Trophoblast cell (in vitro differentiated cells and primary cell): Measurements from ENCODE around the gene SPATA2L.

Source experiments
- DNase-seq, 2 donors: peaks; one replicate each; pipeline ENCODE4 v3.0.0-alpha.2; 2016
- H2AFZ ChIP-seq: 2 replicates; pipeline ENCODE4 v1.6.1; 2013; ENCODE audit warnings: low read length, moderate library complexity, mild to moderate bottlenecking; ENCODE audit not compliant: insufficient read depth, poor library complexity
- H2AK5ac ChIP-seq: 2 replicates; pipeline ENCODE4 v1.6.1; 2013; ENCODE audit warnings: mild to moderate bottlenecking, low read length
- H2BK120ac ChIP-seq: 2 replicates; pipeline ENCODE4 v1.6.1; 2013; ENCODE audit warnings: low read length, mild to moderate bottlenecking, moderate library complexity; ENCODE audit not compliant: insufficient read depth, poor library complexity
- H2BK12ac ChIP-seq: 2 replicates; pipeline ENCODE4 v1.6.1; 2013; ENCODE audit warnings: mild to moderate bottlenecking, low read length, moderate library complexity
- H2BK5ac ChIP-seq: 2 replicates; pipeline ENCODE4 v1.6.1; 2013; ENCODE audit warnings: low read length, low read depth, moderate library complexity, mild to moderate bottlenecking; ENCODE audit not compliant: poor library complexity
- H3K14ac ChIP-seq: 2 replicates; pipeline ENCODE4 v1.6.1; 2013; ENCODE audit warnings: mild to moderate bottlenecking, low read length
- H3K18ac ChIP-seq: 2 replicates; pipeline ENCODE4 v1.6.1; 2013; ENCODE audit warnings: mild to moderate bottlenecking, low read length
- H3K23ac ChIP-seq: 2 replicates; pipeline ENCODE4 v1.6.1; 2013; ENCODE audit warnings: low read length
- H3K27ac ChIP-seq: 2 replicates; pipeline ENCODE4 v1.5.1; 2013; ENCODE audit warnings: low read depth, mild to moderate bottlenecking, inconsistent platforms, low read length, moderate library complexity
- H3K27me3 ChIP-seq: 2 replicates; pipeline ENCODE4 v1.6.1; 2013; ENCODE audit warnings: inconsistent platforms, mild to moderate bottlenecking, low read length, moderate library complexity; ENCODE audit not compliant: insufficient read depth
- H3K36me3 ChIP-seq, 2 experiments: 1 replicate in 1 of 2; 2 replicates in 1 of 2; pipeline ENCODE4 v1.6.1; 2013; ENCODE audit warnings: low read length in 2 of 2, mild to moderate bottlenecking in 2 of 2, moderate library complexity in 1 of 2; ENCODE audit not compliant: insufficient read depth in 2 of 2, control insufficient read depth in 1 of 2
- H3K4ac ChIP-seq: 2 replicates; pipeline ENCODE4 v1.6.1; 2013; ENCODE audit warnings: low read depth, mild to moderate bottlenecking, low read length, moderate library complexity
- H3K4me1 ChIP-seq, 2 experiments: 1 replicate in 1 of 2; 2 replicates in 1 of 2; pipeline ENCODE4 v1.6.1; 2013; ENCODE audit warnings: low read length in 2 of 2, mild to moderate bottlenecking in 2 of 2, moderate library complexity in 1 of 2; ENCODE audit not compliant: insufficient read depth in 2 of 2, control insufficient read depth in 1 of 2
- H3K4me2 ChIP-seq: 2 replicates; pipeline ENCODE4 v1.6.1; 2013; ENCODE audit warnings: inconsistent platforms, mild to moderate bottlenecking, low read length, moderate library complexity
- H3K4me3 ChIP-seq: 2 replicates; pipeline ENCODE4 v1.5.1; 2013; ENCODE audit warnings: mild to moderate bottlenecking, low read depth, low read length, inconsistent platforms
- H3K79me1 ChIP-seq: one replicate; pipeline ENCODE4 v1.6.1; 2013; ENCODE audit warnings: low read length
- H3K79me2 ChIP-seq: 2 replicates; pipeline ENCODE4 v1.6.1; 2013; ENCODE audit warnings: low read length, mild to moderate bottlenecking; ENCODE audit not compliant: control insufficient read depth, insufficient read depth, poor library complexity
- H3K9ac ChIP-seq: 2 replicates; pipeline ENCODE4 v1.6.1; 2013; ENCODE audit warnings: mild to moderate bottlenecking, low read length
- H3K9me3 ChIP-seq: 2 replicates; pipeline ENCODE4 v1.6.1; 2013; ENCODE audit warnings: low read depth, mild to moderate bottlenecking, control low read depth, inconsistent platforms, low read length; ENCODE audit not compliant: insufficient read depth
- H4K12ac ChIP-seq: 2 replicates; pipeline ENCODE4 v1.6.1; 2013; ENCODE audit warnings: low read depth, mild to moderate bottlenecking, low read length, moderate library complexity
- H4K8ac ChIP-seq: 2 replicates; pipeline ENCODE4 v1.6.1; 2013; ENCODE audit warnings: low read depth, mild to moderate bottlenecking, low read length, moderate library complexity
- H4K91ac ChIP-seq: one replicate; pipeline ENCODE4 v1.6.1; 2013; ENCODE audit warnings: low read depth, mild to moderate bottlenecking, low read length, moderate library complexity
- WGBS: extraction: QIAGEN DNeasy Blood & Tissue Kit; methylation state at CpG from one replicate; pipeline ENCODE4 v1.1.7; 2013; ENCODE audit warnings: missing lambda C conversion rate; ENCODE audit not compliant: insufficient read length, insufficient coverage; ENCODE audit errors: extremely low coverage; 5-methylcytosine and 5-hydroxymethylcytosine counted together

The SPATA2L gene

GRCh38 chr16:89746043-89746442 is 44.5 kb upstream of the SPATA2L start:
- Histone ChIP-seq H2BK120ac (no peak overlapping the region), H3K4me1 (no peaks in the 10 kb centered on the region), H3K27me3 (no peaks in the 10 kb centered on the region), H3K4me3 (no peak overlapping the region), H4K91ac (no peak overlapping the region), H3K23ac (no peak overlapping the region), H3K36me3 (peaks cover 73 to 75% of the 10 kb centered on the region in 2 experiments), H2AFZ (no peak overlapping the region), H3K18ac (no peak overlapping the region), H2BK12ac (no peak overlapping the region), H3K27ac (no peak overlapping the region), H3K9me3 (no peaks in the 10 kb centered on the region), H3K79me1 (no peaks in the 10 kb centered on the region), H2AK5ac (no peak overlapping the region), H4K8ac (no peak overlapping the region), H3K9ac (no peak overlapping the region), H2BK5ac (no peak overlapping the region), H4K12ac (no peak overlapping the region), H3K14ac (no peak overlapping the region), H3K79me2 (no peaks in the 10 kb centered on the region), H3K4ac (no peak overlapping the region), H3K4me2 (no peak overlapping the region)
- DNase-seq: no peak
- no CpG with 5 or more reads among the region's 15 CpGs for WGBS

GRCh38 chr16:89744813-89745212 is 43.3 kb upstream of the SPATA2L start:
- Histone ChIP-seq H3K4ac (no peak overlapping the region), H3K9me3 (no peaks in the 10 kb centered on the region), H3K27me3 (no peaks in the 10 kb centered on the region), H3K4me3 (no peak overlapping the region), H3K14ac (no peak overlapping the region), H4K8ac (no peak overlapping the region), H3K79me2 (no peaks in the 10 kb centered on the region), H2AK5ac (no peak overlapping the region), H2BK5ac (no peak overlapping the region), H3K18ac (no peak overlapping the region), H2BK120ac (no peak overlapping the region), H2BK12ac (no peak overlapping the region), H2AFZ (no peak overlapping the region), H3K4me2 (no peak overlapping the region), H3K27ac (no peak overlapping the region), H3K9ac (no peak overlapping the region), H3K36me3 (peaks cover 76 to 77% of the 10 kb centered on the region in 2 experiments), H4K12ac (no peak overlapping the region), H3K23ac (no peak overlapping the region), H3K79me1 (no peaks in the 10 kb centered on the region), H3K4me1 (no peaks in the 10 kb centered on the region), H4K91ac (no peak overlapping the region)
- no CpG with 5 or more reads among the region's 16 CpGs for WGBS
- DNase-seq: no peak

- Histone ChIP-seq H3K4me1 (no peaks in the 10 kb centered on the region), H3K79me2 (no peaks in the 10 kb centered on the region), H3K9ac (no peak overlapping the region), H3K79me1 (no peaks in the 10 kb centered on the region), H4K12ac (no peak overlapping the region), H3K27me3 (no peaks in the 10 kb centered on the region), H2BK5ac (no peak overlapping the region), H2BK12ac (no peak overlapping the region), H3K4me3 (no peak overlapping the region), H2AFZ (no peak overlapping the region), H3K14ac (no peak overlapping the region), H4K91ac (no peak overlapping the region), H3K4me2 (no peak overlapping the region), H3K9me3 (peaks cover 1% of the 10 kb centered on the region), H4K8ac (no peak overlapping the region), H3K4ac (no peak overlapping the region), H3K36me3 (peaks cover 77 to 78% of the 10 kb centered on the region in 2 experiments), H3K23ac (no peak overlapping the region), H2AK5ac (no peak overlapping the region), H3K27ac (no peak overlapping the region), H3K18ac (no peak overlapping the region), H2BK120ac (no peak overlapping the region)
- DNase-seq: no peak
- no CpG with 5 or more reads among the region's 4 CpGs for WGBS
Observed at GRCh38 chr16:89742948-89743347, 41.4 kb upstream of the SPATA2L start.

GRCh38 chr16:89741342-89742014 is 40.0 kb upstream of the SPATA2L start:
- no CpG with 5 or more reads among the region's 11 CpGs for WGBS
- no peak for DNase-seq
- Histone ChIP-seq H3K14ac (no peak overlapping the region), H3K36me3 (peaks cover 80 to 82% of the 10 kb centered on the region in 2 experiments), H2AK5ac (no peak overlapping the region), H2AFZ (no peak overlapping the region), H4K8ac (no peak overlapping the region), H3K27me3 (no peaks in the 10 kb centered on the region), H2BK5ac (no peak overlapping the region), H2BK12ac (no peak overlapping the region), H3K23ac (no peak overlapping the region), H3K27ac (no peak overlapping the region), H4K12ac (peak overlapping the region; percentile 15), H3K4me1 (no peaks in the 10 kb centered on the region), H3K4ac (no peak overlapping the region), H3K9me3 (peaks cover 1% of the 10 kb centered on the region), H2BK120ac (no peak overlapping the region), H3K79me2 (no peaks in the 10 kb centered on the region), H4K91ac (no peak overlapping the region), H3K9ac (no peak overlapping the region), H3K18ac (no peak overlapping the region), H3K4me2 (no peak overlapping the region), H3K4me3 (no peak overlapping the region), H3K79me1 (no peaks in the 10 kb centered on the region)
